Muscle layer of colon (tissue), 2 donors: ENCODE results near the gene MMD2.
"Not testable (repeated sequence)": the region's sequence is repeated elsewhere in the genome, so short reads cannot be mapped to it uniquely, and the experiment has no call there.

Experiments
- H3K27ac ChIP-seq: one replicate; pipeline ENCODE4 v1.7.0; 2013; ENCODE audit warnings: low read depth, mild to moderate bottlenecking, low read length, moderate library complexity
- H3K27me3 ChIP-seq, 2 donors: one replicate each; pipeline ENCODE4 v1.7.0; 2013; ENCODE audit warnings: low read length in 2 of 2, mild to moderate bottlenecking in 2 of 2; ENCODE audit not compliant: insufficient read depth in 2 of 2, control insufficient read depth in 1 of 2
- H3K36me3 ChIP-seq: one replicate; pipeline ENCODE4 v1.7.0; 2013; ENCODE audit warnings: mild to moderate bottlenecking, low read length; ENCODE audit not compliant: insufficient read depth
- H3K4me1 ChIP-seq: one replicate; pipeline ENCODE4 v1.7.0; 2013; ENCODE audit warnings: mild to moderate bottlenecking, low read length; ENCODE audit not compliant: insufficient read depth
- H3K4me3 ChIP-seq, 2 donors: one replicate each; pipeline ENCODE4 v1.7.0; 2013; ENCODE audit warnings: low read length in 2 of 2, low read depth in 1 of 2, mild to moderate bottlenecking in 1 of 2, moderate library complexity in 1 of 2
- H3K9ac ChIP-seq: one replicate; pipeline ENCODE4 v1.7.0; 2013; ENCODE audit warnings: low read length
- H3K9me3 ChIP-seq: one replicate; pipeline ENCODE4 v1.7.0; 2013; ENCODE audit warnings: mild to moderate bottlenecking, low read length
- donor health status: abdominal sarcoma.
- donor health status: Adenocarcinoma of cecum.

The MMD2 gene

GRCh38 chr7:4928445-4928844, 30.5 kb downstream of the MMD2 start:
- Histone ChIP-seq H3K27me3 (peaks cover 0 to 5% of the 10 kb centered on the region in 2 donors), H3K27ac (no peak overlapping the region), H3K36me3 (no peaks in the 10 kb centered on the region), H3K4me1 (no peaks in the 10 kb centered on the region), H3K9ac (no peak overlapping the region), H3K9me3 (no peaks in the 10 kb centered on the region), H3K4me3 (no peak overlapping the region)

- Histone ChIP-seq H3K4me1 (no peaks in the 10 kb centered on the region), H3K36me3 (no peaks in the 10 kb centered on the region), H3K27me3 (peaks cover 0 to 3% of the 10 kb centered on the region in 2 donors), H3K4me3 (no peak overlapping the region), H3K9ac (no peak overlapping the region), H3K9me3 (no peaks in the 10 kb centered on the region), H3K27ac (no peak overlapping the region)
Observed at GRCh38 chr7:4919969-4920766, 38.8 kb downstream of the MMD2 start.

- no peak overlapping the region for H3K9ac ChIP-seq
Observed at GRCh38 chr7:4916113-4916512, 42.9 kb downstream of the MMD2 start.

GRCh38 chr7:4911111-4911828, 47.7 kb downstream of the MMD2 start:
- no peak overlapping the region for H3K27ac ChIP-seq
- no peak overlapping the region for H3K4me3 ChIP-seq
- H3K4me1 ChIP-seq: no peaks in the 10 kb centered on the region
- H3K36me3 ChIP-seq: no peaks in the 10 kb centered on the region
- no peaks in the 10 kb centered on the region for H3K9me3 ChIP-seq
- no peaks in the 10 kb centered on the region for H3K27me3 ChIP-seq
- no peak overlapping the region for H3K9ac ChIP-seq

More at GRCh38 chr7:4916113-4916512, 42.9 kb downstream of the MMD2 start:
- peaks cover 0 to 3% of the 10 kb centered on the region in 2 donors for H3K27me3 ChIP-seq
- H3K4me1 ChIP-seq: no peaks in the 10 kb centered on the region
- H3K4me3 ChIP-seq: no peak overlapping the region
- no peaks in the 10 kb centered on the region for H3K36me3 ChIP-seq
- no peaks in the 10 kb centered on the region for H3K9me3 ChIP-seq
- H3K27ac ChIP-seq: no peak overlapping the region

DNA sequence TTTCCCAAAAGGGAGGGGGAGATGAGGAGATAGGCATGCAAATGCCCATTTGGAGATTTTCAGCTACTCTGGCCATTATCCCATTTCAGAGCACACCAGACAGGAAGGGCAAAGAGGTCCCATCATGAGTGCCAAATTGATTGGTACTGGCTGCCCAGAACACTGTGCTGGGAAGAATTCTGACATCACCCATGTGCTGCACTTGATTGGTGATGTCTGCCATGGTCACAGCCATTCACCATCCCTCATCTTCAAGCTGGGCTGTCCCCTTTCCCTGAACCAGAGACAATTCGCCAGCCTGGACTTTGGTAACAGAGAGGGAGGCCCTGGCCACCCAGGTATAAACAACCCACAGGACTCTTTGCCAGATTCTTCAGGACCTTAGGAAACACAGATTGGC, 52.3 kb downstream of the MMD2 start:
- Histone ChIP-seq H3K27me3 (peaks cover 0 to 7% of the 10 kb centered on the region in 2 donors), H3K4me3 (no peak overlapping the region), H3K9ac (no peak overlapping the region), H3K4me1 (no peaks in the 10 kb centered on the region), H3K27ac (no peak overlapping the region), H3K36me3 (no peaks in the 10 kb centered on the region), H3K9me3 (no peaks in the 10 kb centered on the region)

DNA sequence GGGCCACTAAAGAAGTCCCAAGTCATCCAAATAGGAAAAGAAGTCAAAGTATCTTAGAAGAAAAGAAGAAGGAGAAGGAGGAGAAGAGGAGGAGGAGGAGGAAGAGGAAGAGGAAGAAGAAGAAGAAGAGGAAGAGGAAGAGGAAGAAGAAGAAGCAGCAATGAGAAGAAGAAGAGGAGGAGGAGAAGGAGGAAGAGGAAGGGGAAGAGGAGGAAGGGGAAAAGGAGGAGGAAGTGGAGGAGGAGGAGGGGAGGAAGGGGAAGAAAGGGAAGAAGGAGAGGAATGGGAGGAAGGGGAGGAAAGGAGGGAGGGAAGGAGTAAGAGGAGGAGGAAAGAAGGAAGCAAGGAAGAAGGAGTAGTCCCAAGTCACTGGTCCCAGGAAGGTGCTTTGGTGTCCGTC, 53.8 kb downstream of the MMD2 start:
- no peak overlapping the region for H3K9ac ChIP-seq
- H3K27ac ChIP-seq: no peak overlapping the region
- peaks cover 0 to 7% of the 10 kb centered on the region in 2 donors for H3K27me3 ChIP-seq
- H3K36me3 ChIP-seq: no peaks in the 10 kb centered on the region
- H3K4me3 ChIP-seq: no peak overlapping the region
- no peaks in the 10 kb centered on the region for H3K9me3 ChIP-seq
- H3K4me1 ChIP-seq: no peaks in the 10 kb centered on the region

- H3K27ac ChIP-seq: no peak overlapping the region
- H3K4me1 ChIP-seq: no peaks in the 10 kb centered on the region
- no peak overlapping the region for H3K9ac ChIP-seq
- H3K27me3 ChIP-seq: peaks cover 0 to 7% of the 10 kb centered on the region in 2 donors
- no peaks in the 10 kb centered on the region for H3K36me3 ChIP-seq
- H3K9me3 ChIP-seq: no peaks in the 10 kb centered on the region
- H3K4me3 ChIP-seq: no peak overlapping the region
Observed at GRCh38 chr7:4904346-4904745, 54.6 kb downstream of the MMD2 start.

- Histone ChIP-seq H3K4me1 (no peaks in the 10 kb centered on the region), H3K27me3 (no peaks in the 10 kb centered on the region), H3K36me3 (no peaks in the 10 kb centered on the region), H3K4me3 (no peak overlapping the region), H3K9ac (no peak overlapping the region), H3K9me3 (no peaks in the 10 kb centered on the region), H3K27ac (no peak overlapping the region)
Observed at GRCh38 chr7:4895766-4896165, 63.2 kb downstream of the MMD2 start.

GRCh38 chr7:4894482-4894881, 64.5 kb downstream of the MMD2 start:
- Histone ChIP-seq H3K4me1 (no peaks in the 10 kb centered on the region), H3K36me3 (no peaks in the 10 kb centered on the region), H3K27me3 (no peaks in the 10 kb centered on the region), H3K27ac (no peak overlapping the region), H3K9me3 (no peaks in the 10 kb centered on the region), H3K4me3 (no peak overlapping the region), H3K9ac (no peak overlapping the region)

DNA sequence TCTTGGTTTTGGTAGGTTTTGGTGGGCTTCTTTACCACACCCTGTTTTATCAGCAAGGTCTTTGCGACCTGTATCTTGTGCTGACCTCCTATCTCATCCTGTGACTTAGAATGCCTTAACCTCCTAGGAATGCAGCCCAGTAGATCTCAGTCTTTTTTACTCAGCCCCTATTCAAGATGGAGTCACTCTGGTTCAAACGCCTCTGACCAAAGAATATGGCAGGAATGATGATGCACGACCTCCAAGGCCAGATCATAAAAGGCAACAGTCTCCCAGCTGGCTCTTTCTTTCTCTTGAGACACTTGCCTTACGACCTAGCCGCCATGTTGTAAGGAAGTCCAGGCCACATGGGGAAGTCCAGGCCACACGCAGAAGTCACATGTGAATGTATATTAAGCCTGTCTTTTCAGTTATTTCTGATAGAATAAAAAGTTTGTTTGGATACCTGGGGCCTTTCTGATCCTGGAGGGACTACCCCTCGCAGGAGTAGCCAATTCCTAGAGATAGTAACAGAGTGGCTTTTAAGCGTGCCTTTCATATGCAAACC, 65.0 kb downstream of the MMD2 start:
- H3K36me3 ChIP-seq: no peaks in the 10 kb centered on the region
- H3K27me3 ChIP-seq: no peaks in the 10 kb centered on the region
- H3K9ac ChIP-seq: no peak overlapping the region
- no peak overlapping the region for H3K4me3 ChIP-seq
- H3K27ac ChIP-seq: no peak overlapping the region
- no peaks in the 10 kb centered on the region for H3K4me1 ChIP-seq
- H3K9me3 ChIP-seq: no peaks in the 10 kb centered on the region

DNA sequence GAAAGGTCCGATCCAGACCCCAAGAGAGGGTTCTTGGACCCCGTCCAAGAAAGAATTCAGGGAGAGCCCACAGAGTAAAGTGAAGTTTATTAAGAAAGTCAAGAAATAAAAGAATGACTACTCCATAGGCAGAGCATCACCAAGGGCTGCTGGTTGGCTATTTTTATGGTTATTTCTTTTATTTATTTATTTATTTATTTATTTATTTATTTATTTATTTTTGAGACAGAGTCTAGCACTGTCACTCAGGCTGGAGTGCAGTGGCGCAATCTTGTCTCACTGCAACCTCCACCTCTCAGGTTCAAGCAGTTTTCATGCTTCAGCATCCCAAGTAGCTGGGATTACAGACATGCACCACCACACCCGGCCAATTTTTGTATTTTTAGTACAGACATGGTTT, 65.8 kb downstream of the MMD2 start:
- not testable (repeated sequence) for H3K27ac ChIP-seq, H3K9ac ChIP-seq, H3K4me1 ChIP-seq, H3K9me3 ChIP-seq, H3K36me3 ChIP-seq, H3K4me3 ChIP-seq, H3K27me3 ChIP-seq
